GM18498 (cell line): ENCODE results near the gene SIRPD.
"Not testable (repeated sequence)": the region's sequence is repeated elsewhere in the genome, so short reads cannot be mapped to it uniquely, and the experiment has no call there.

Experiments
- ATAC-seq: cut with Tn5 transposase; IDR thresholded peaks from one replicate; pipeline ENCODE4 v1.9.1; 2021; ENCODE audit warnings: mild to moderate bottlenecking, moderate library complexity; ENCODE audit not compliant: unreplicated experiment

Gene SIRPD

GRCh38 chr20:1557605-1558004 lies at the start of gene SIRPD:
Gene SIRPD, minus strand, starts transcription at chr20:1557705. Its CDS starts 52 bp downstream, at chr20:1557653.
- ATAC-seq, result no peak

DNA sequence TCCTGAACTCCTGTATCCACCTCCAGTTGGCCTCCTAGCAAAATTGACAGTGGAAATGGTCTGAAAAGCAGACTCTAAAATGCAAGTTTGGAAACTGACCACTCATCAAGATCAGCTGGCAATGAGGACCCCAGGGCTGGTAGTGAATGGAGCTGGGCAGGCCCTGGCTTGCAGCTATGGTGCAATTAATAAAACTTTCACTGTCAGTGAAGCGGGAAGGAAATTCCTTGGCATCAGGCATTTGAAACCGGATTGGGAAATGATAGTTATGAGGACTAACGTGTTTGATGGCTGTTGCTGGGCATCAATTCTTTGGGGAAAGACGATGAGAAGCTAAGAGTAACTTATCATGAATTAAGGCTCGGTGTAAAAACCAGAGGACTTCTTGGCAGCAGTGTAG lies 43.2 kb upstream of the SIRPD start:
- ATAC-seq, result no peak

DNA sequence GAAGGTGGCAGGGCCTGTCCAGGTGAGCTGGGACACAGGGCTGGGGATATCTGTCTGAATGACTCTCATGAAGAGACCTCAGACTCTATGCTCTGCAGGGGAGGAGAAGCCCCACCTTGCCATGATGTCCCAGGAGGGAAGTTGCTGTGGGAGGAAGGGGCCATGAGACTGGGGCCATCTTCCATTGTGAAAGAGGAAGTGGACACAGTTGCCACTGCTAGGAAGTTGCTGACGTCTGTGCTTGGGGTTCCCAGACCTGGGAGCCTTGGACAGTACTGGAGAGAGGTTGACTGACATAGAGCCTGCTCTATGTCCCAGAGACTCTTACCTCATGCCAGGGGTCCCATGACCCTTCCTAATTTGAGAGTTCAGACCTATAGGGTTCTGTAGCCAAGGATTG lies 37.8 kb upstream of the SIRPD start:
- ATAC-seq, result no peak

- no peak for ATAC-seq
These were observed 31.3 kb upstream of the SIRPD start for GRCh38 chr20:1588533-1589460.

DNA sequence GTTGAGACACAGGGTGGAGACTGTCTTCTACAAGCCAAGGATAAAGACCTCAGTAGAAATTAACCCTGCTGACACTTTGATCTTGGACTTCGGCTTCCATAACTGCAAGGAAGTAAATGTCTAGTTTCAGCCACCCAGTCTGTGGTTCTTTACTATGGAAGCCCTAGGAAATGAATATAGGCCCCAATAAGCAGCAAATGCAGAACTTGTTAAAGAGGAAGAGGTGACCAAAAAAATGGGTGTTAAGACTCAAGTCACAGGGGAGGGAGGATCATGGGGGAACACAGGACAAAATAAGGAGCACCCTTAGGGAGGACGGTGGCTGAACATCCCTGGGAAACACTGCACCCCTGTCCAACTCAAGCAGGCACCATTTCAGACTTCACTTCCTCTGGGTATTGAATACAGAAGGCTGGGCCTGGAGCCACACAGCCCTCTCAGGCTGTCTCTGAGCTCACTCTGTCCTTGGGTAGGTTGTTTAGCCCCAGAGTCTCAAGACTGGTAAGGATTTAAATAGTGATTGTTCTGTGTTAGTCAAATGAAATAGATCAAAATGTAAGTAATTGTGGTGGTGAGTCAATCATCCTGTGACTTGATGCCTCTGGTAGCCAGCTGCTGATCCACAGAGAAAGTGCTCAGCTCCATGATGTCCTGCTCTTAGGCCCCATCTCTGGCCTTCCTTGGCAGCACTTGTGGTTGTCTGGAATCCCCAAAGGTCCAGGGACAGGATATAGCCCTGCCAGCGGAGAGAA lies 30.5 kb upstream of the SIRPD start:
- ATAC-seq, result no peak

- no peak for ATAC-seq
These were observed 22.0 kb upstream of the SIRPD start for GRCh38 chr20:1579488-1579887.

DNA sequence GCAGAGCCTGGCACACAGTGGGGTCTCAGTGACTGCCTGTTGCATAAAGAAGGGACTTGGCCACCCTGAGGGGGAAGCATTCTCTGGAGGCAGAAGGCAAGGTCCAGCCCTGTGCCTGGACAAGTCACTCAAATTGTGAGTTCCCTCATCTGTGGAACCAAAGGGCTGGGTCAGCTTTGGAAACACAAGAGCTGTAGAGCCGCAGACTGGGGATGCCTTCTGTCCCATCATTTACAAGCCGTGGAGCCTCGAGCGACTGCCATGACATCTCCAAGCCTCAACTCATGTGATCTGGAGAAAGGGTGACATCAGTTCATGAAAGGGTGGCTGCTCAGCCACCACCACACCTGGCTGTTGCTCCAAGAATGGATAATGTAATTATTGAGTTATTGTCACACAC lies 20.4 kb upstream of the SIRPD start:
- no peak for ATAC-seq

GRCh38 chr20:1577313-1577712 lies 19.8 kb upstream of the SIRPD start:
- not testable (repeated sequence) for ATAC-seq

GRCh38 chr20:1576641-1577040 lies 19.1 kb upstream of the SIRPD start:
- ATAC-seq, result no peak

GRCh38 chr20:1576003-1576402 lies 18.5 kb upstream of the SIRPD start:
- ATAC-seq, result not testable (repeated sequence)

DNA sequence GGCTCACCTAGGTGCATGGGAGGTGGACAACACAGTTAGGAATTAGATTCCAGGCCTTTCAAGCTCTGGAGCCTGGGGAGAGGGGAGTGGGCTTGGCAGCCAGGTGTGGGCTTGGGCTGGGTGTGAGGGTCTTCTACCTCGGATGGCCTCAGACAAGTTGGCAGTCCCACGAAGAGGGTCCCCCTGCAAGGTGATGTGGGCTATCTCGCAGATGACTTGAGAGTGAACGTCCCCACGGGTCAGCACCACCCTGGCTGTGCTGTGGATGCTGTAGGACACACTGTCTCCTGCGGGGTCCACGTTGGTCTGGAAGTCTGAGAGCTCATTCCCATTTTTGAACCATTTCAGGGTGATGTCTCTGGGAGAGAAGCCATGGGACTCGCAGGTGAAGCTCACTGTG lies 14.1 kb upstream of the SIRPD start:
- not testable (repeated sequence) for ATAC-seq

- no peak for ATAC-seq
These were observed 11.9 kb upstream of the SIRPD start for GRCh38 chr20:1569415-1569881.

- ATAC-seq, result no peak
These were observed 10.6 kb upstream of the SIRPD start for GRCh38 chr20:1568163-1568490.

DNA sequence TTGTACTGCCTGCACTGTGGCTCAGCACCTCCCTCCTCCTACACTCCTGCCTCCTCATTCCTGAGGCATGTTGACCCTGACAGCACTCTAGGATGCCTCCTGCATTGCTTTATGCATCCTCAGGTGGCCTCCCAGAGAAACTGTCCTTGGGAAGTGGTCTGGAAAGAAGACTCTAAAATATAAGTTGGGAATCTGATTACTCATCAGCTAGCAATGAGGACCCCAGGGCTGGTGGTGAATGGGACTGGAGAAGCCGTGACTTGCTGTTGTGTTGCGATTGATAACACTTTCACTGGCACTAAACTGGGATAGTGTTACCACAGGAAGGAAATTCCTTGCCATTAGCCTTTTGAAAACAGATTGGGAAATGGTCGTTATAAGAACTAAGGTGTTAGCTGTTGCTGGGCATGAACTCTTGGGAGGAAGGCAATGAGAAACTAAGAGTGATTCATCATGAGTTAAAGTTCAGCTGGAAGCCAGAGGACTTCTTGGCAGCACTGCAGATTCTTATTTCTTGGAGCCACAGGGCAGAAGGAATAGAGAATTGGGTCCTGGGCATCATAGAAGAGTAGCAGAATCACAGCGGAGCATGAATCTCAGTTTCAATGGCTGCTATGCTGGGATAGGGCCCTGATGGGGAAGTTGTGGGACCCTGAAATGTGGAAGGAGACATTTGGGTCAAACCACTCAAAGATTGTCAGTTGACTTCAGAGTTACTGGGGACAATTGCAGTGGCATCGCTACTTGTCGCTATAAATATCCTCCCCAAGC lies 10.1 kb upstream of the SIRPD start:
- no peak for ATAC-seq

DNA sequence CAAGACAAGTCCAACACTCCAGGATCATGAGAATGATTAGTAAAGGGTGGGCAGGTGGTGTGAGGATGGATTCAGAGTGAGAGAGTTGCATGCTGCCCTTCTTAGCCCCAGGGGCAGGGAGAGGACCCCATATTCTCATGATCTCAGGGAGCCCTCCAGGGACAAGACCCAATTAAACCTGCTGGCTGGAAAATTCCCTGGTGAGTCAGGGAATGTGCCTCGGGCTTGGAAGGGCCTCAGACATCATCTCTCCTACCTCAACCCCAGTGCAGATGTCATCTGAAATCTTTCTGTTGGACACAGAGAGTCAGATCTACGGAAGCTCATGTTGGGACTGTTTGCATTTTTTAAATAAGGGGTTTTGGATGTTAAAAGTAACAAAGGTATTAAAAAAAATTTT lies 9.2 kb upstream of the SIRPD start:
- ATAC-seq, result no peak

DNA sequence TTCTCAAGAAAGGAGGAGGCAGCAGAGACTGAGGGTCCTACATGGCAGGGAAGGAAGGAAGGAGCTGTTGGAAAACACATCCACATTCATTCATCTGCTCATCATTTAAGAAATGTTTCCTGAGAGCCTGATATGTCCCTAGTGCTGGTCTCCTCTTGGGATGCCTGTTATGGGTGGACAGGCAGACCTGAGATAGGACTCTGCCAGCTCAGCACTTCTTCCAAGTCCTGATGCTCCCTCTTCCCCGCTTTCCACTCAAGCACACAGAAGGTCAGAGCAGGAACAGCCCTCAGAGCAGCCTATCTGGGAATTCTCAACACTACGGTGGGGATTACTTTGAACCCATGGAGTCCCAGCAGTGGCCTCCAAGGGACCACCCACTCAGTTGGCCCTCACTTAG lies 8.0 kb upstream of the SIRPD start:
- ATAC-seq, result no peak

DNA sequence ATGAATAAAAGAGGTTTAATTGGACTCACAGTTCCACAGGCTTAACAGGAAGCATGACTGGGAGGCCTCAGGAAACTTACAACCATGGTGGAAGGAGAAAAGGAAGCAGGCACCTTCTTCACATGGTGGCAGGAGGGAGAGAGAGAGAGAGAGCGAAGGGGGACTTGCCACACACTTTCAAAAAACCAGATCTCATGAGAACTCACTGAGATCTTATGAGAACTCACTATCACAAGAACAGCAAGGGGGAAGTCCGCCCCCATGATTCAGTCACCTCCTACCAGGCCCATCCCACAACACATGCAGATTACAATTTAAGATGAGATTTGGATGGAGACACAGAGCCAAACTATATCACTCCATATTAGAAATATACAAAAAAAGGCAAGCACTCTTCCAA lies 6.1 kb upstream of the SIRPD start:
- no peak for ATAC-seq

DNA sequence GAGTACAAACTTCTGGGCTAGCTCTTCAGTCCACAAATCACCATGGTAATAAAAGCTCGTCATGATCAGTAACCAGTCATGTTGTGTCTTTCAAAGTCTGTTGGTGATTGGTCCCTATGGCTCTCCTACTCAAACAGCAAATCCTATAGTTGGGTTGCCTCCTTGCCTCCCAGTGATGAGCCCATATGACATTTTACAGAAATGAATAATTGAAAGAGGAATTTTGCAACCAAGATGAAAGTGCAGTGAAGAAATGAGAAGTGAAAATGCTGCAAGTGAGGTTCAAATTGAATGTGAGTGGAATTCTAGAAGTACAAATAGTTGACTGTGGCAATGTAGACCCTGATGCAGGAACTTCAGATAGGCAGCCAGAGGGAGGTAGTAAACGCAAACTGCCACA lies 5.1 kb upstream of the SIRPD start:
- ATAC-seq, result no peak

GRCh38 chr20:1561350-1561749 lies 3.8 kb upstream of the SIRPD start:
- no peak for ATAC-seq

- ATAC-seq, result no peak
These were observed 1.6 kb downstream of the SIRPD start for GRCh38 chr20:1555952-1556351.

DNA sequence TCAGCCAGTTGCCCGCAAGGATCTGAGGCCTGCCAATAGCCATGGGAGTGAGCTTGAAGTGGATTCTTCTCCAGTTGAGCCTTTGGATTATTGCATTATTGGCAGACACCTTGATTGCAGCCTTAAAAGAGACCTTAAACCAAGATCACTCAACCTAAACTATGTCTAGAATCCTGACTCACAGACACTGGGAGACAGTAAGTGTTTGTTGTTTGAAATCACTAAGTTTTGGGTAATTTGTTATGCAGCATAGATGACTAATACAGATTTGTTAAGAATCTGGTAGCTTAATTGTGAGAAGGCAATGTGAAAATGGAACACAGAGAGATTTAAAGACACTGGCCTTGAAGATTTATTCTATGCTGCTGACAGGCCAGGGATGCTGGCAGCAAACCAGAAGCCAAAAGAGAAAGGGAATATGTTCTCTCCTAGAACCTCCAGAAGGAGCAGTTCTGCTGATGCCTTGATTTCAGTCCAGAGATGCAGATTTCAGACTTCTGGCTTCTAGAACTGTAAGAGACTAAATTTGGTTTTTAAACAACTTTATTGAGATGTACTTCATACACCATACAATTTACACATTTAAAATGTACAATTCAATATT lies 17.6 kb downstream of the SIRPD start:
- no peak for ATAC-seq
